ENCODE results near the gene COBL.

Gene COBL

DNA sequence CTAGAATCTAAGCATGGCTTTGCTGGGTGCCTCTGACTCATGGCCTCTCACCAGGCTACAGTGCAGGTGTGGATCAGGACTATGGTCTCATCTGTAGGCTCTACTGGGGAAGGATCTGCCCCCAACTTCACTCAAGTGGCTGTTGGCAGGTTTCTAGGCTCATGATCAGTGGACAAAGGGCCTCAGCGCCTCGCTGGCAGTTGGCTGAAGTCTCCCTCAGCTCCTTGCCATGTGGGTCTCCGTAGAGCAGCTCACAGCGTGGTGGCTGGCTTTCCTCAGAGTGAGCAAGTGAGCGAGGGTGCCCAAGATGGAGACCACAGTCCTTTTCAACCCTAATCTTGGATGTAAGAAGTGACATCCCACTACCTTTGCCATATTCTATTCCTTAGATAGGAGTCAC is 238.0 kb downstream of the COBL start:
- peaks cover 10% of the 10 kb centered on the region for H3K4me1 ChIP-seq (ENCODE audit: control insufficient read depth, insufficient read depth, low read length)
- no peaks in the 10 kb centered on the region for H3K9me3 ChIP-seq (ENCODE audit: control insufficient read depth, insufficient read depth, low read length)
- no peak for DNase-seq (ENCODE audit: low read depth, low spot score)
- no CpG with 5 or more reads among the region's 5 CpGs for WGBS (ENCODE audit: insufficient coverage, insufficient read length)
- H3K36me3 ChIP-seq (ENCODE audit: control insufficient read depth, insufficient read depth, low read length), result no peaks in the 10 kb centered on the region
- H3K27me3 ChIP-seq (ENCODE audit: control insufficient read depth, insufficient read depth, low read length), result no peaks in the 10 kb centered on the region
- no peak overlapping the region for H3K27ac ChIP-seq (ENCODE audit: low read length)
- no peak overlapping the region for H3K4me3 ChIP-seq (ENCODE audit: low read length)

DNA sequence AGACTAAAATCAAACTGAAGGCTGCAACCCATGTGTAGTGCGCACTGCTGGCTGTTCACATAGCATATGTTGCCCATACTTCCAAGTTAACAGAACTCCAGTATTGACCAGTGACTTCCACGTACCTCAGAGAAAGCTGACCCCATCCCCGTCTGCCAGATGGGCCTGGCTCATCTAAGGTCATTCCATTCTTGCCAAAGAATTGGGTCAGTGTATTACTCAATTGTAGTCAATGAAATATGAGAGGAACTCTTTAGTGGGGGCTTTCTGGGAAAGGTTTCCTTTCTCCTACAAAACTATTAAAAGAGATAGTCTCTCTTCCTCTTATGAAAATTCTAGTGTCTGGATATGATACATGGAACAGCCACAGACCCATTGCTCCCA is 238.6 kb downstream of the COBL start:
- H3K36me3 ChIP-seq (ENCODE audit: control insufficient read depth, insufficient read depth, low read length), result no peaks in the 10 kb centered on the region
- peaks cover 10% of the 10 kb centered on the region for H3K4me1 ChIP-seq (ENCODE audit: control insufficient read depth, insufficient read depth, low read length)
- no CpG with 5 or more reads among the region's 3 CpGs for WGBS (ENCODE audit: insufficient coverage, insufficient read length)
- H3K4me3 ChIP-seq (ENCODE audit: low read length), result no peak overlapping the region
- no peak overlapping the region for H3K27ac ChIP-seq (ENCODE audit: low read length)
- H3K9me3 ChIP-seq (ENCODE audit: control insufficient read depth, insufficient read depth, low read length), result no peaks in the 10 kb centered on the region
- DNase-seq (ENCODE audit: low read depth, low spot score), result no peak
- H3K27me3 ChIP-seq (ENCODE audit: control insufficient read depth, insufficient read depth, low read length), result no peaks in the 10 kb centered on the region

DNA sequence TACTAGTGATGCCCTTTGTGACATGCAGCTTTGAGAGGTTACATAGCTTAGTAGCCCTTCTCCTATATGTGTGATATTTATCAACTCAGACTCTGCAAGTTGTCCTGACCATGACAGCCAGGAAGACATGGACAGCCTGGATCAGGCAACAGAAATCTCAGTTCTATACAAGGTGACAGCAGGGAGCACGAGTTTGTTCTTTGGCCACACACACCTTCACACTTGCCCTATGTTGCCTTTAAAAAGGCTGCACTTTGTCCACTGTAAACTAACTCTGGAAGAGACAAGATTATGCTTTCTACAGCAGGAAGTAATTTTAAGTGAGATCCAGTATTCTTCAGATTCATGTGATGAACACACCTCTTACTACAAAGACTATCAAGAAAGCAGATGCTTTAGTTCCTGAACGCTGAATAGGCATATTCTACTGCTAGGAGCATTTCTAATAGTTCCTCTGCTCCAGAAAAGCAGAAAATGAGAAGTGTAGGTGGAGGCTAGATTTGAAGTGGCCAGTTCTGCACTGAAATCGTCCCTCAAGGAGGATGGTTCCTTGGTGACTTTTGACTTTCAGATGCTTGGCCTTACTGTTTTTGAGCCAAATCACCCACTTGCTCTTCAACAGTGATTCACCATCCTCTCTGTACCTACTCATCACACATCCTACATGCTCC is 239.2 kb downstream of the COBL start:
- Histone ChIP-seq H3K4me3 (ENCODE audit: low read length) (no peak overlapping the region), H3K4me1 (ENCODE audit: control insufficient read depth, insufficient read depth, low read length) (peaks cover 10% of the 10 kb centered on the region), H3K36me3 (ENCODE audit: control insufficient read depth, insufficient read depth, low read length) (no peaks in the 10 kb centered on the region), H3K27ac (ENCODE audit: low read length) (no peak overlapping the region), H3K9me3 (ENCODE audit: control insufficient read depth, insufficient read depth, low read length) (no peaks in the 10 kb centered on the region), H3K27me3 (ENCODE audit: control insufficient read depth, insufficient read depth, low read length) (no peaks in the 10 kb centered on the region)
- no peak for DNase-seq (ENCODE audit: low read depth, low spot score)
- WGBS (ENCODE audit: insufficient coverage, insufficient read length), result no CpG with 5 or more reads among the region's 3 CpGs

DNA sequence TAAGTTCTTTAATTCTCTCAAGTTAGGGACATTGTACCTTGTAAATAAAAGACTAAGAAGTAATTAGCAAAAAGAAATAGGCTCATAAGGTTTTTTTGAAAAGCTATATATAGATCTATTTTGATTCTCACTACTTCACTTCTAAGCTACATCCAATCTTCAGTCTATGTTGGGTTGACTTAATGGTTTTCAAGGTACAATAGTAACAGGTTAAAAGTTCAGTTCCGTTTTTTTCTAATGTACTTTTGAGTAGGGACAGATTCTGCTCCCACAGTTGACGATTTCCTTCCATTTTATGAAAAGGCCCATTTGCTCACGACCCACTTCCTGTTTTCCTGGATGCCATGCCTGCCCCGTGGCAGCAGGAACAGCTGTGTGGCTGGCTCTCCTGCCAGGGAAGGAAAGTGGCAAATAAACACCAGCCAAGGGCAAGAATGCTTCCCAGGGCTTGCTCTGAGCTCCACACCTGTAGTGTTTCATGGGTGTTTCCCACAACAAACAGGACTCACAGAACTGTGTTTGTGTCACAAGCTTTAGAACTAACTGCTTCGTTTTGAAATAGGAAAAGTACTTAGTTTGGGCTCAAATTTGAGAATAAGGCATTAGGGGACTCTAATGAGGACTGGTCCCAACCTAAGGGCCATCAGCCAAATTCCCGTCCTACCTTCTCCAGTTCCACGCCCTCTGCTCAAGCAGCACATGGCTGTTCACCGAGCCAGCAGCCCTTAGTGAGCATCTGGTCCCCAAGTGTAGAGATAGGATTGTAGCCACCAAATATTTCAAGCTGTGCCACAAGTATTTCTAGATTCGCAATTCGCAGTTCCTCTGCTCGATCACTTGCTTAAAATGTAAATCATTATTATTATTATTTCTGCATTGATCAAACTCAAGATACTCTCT is 240.7 kb downstream of the COBL start:
- no peak overlapping the region for H3K27ac ChIP-seq (ENCODE audit: low read length)
- H3K27me3 ChIP-seq (ENCODE audit: control insufficient read depth, insufficient read depth, low read length), result no peaks in the 10 kb centered on the region
- H3K4me3 ChIP-seq (ENCODE audit: low read length), result no peak overlapping the region
- H3K4me1 ChIP-seq (ENCODE audit: control insufficient read depth, insufficient read depth, low read length), result peaks cover 5% of the 10 kb centered on the region; the same call in 1 of the 2 replicates
- no peaks in the 10 kb centered on the region for H3K9me3 ChIP-seq (ENCODE audit: control insufficient read depth, insufficient read depth, low read length)
- DNase-seq (ENCODE audit: low read depth, low spot score), result no peak
- no peaks in the 10 kb centered on the region for H3K36me3 ChIP-seq (ENCODE audit: control insufficient read depth, insufficient read depth, low read length)
- WGBS (ENCODE audit: insufficient coverage, insufficient read length), result no CpG with 5 or more reads among the region's 11 CpGs

DNA sequence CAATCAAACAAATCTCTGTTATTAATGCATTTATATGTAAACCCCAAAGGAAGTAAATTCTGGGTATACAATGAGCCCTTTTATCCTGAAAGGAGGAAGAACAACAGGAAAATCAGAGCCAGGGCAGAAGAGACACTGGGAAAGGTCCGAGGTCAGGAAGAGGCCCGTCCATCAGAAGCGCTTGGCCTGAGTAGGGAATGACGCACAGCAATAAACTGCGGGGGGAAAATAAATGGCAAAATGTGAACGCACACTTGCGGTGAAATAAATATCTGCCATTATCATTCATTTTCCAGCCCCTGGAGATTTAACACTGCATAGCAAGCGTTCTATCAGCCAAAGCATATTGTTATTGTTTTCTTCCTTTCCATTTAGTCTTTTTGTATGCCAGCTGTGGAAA is 243.4 kb downstream of the COBL start:
- no CpG with 5 or more reads among the region's 8 CpGs for WGBS (ENCODE audit: insufficient coverage, insufficient read length)
- no peaks in the 10 kb centered on the region for H3K36me3 ChIP-seq (ENCODE audit: control insufficient read depth, insufficient read depth, low read length)
- no peaks in the 10 kb centered on the region for H3K4me1 ChIP-seq (ENCODE audit: control insufficient read depth, insufficient read depth, low read length)
- no peak for DNase-seq (ENCODE audit: low read depth, low spot score)
- no peak overlapping the region for H3K27ac ChIP-seq (ENCODE audit: low read length)
- H3K27me3 ChIP-seq (ENCODE audit: control insufficient read depth, insufficient read depth, low read length), result no peaks in the 10 kb centered on the region
- H3K9me3 ChIP-seq (ENCODE audit: control insufficient read depth, insufficient read depth, low read length), result no peaks in the 10 kb centered on the region
- no peak overlapping the region for H3K4me3 ChIP-seq (ENCODE audit: low read length)

DNA sequence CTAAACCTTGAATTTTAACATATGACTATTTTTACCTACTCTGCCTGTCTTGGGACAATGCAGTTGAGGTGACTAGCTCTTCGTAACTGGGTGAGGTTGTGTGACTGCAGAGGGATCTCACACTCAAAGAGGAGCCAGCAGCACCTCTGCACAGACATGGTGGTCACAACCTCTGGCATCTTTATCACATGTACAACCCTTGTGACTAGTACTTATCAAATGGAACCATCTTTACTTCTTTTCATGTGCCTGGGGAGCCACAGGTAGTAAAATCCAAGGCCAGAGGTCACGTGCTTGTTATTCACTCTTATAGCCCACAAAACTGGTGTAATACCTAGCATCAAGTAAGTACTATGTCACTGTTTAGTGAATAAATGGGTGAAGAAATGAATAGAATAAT is 244.3 kb downstream of the COBL start:
- no peaks in the 10 kb centered on the region for H3K9me3 ChIP-seq (ENCODE audit: control insufficient read depth, insufficient read depth, low read length)
- no CpG with 5 or more reads among the region's 2 CpGs for WGBS (ENCODE audit: insufficient coverage, insufficient read length)
- no peak overlapping the region for H3K4me3 ChIP-seq (ENCODE audit: low read length)
- peaks cover 2% of the 10 kb centered on the region for H3K4me1 ChIP-seq (ENCODE audit: control insufficient read depth, insufficient read depth, low read length)
- no peak overlapping the region for H3K27ac ChIP-seq (ENCODE audit: low read length)
- no peaks in the 10 kb centered on the region for H3K36me3 ChIP-seq (ENCODE audit: control insufficient read depth, insufficient read depth, low read length)
- no peaks in the 10 kb centered on the region for H3K27me3 ChIP-seq (ENCODE audit: control insufficient read depth, insufficient read depth, low read length)
- DNase-seq (ENCODE audit: low read depth, low spot score), result no peak

DNA sequence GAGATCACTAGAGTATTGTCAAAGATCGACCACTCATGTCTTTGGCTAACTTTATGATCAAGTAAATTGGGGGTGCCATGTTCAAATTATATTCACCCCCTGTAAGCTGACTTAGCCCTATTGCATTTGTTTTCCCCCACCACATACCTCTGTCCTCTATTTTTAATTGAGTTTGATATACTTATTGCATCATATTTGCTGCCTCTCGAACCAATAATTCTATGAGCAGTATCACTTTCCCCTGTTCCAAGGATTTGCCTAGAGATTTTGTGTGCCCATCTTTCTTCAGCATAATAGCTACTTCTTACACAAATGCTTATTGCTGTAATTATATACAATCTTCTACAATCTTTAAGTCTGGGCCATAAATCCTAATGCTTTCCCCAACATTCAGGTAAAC is 245.2 kb downstream of the COBL start:
- no peaks in the 10 kb centered on the region for H3K27me3 ChIP-seq (ENCODE audit: control insufficient read depth, insufficient read depth, low read length)
- DNase-seq (ENCODE audit: low read depth, low spot score), result no peak
- peaks cover 2% of the 10 kb centered on the region for H3K4me1 ChIP-seq (ENCODE audit: control insufficient read depth, insufficient read depth, low read length)
- no peaks in the 10 kb centered on the region for H3K36me3 ChIP-seq (ENCODE audit: control insufficient read depth, insufficient read depth, low read length)
- no peak overlapping the region for H3K27ac ChIP-seq (ENCODE audit: low read length)
- H3K9me3 ChIP-seq (ENCODE audit: control insufficient read depth, insufficient read depth, low read length), result no peaks in the 10 kb centered on the region
- WGBS (ENCODE audit: insufficient coverage, insufficient read length), result no CpG with 5 or more reads among the region's 2 CpGs
- H3K4me3 ChIP-seq (ENCODE audit: low read length), result no peak overlapping the region

DNA sequence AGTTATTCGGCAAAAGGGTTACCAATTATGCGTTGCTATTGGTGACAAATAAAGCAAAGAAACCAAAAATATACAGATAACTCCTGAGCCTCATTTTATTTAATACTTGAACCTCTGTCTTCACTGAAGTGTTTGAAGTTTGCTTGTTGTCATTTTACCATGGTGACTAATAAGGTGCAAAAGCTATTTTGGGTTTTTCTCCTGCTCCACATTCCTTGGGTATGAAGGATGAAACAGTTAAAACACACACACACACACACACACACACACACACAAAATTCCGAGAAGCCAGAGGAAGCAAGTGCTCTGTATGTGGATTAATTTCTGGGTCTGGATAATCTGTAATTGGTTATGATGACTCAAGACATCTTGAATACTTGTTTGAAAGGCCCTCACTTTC is 246.5 kb downstream of the COBL start:
- no peaks in the 10 kb centered on the region for H3K36me3 ChIP-seq (ENCODE audit: control insufficient read depth, insufficient read depth, low read length)
- no peak for DNase-seq (ENCODE audit: low read depth, low spot score)
- H3K27ac ChIP-seq (ENCODE audit: low read length), result no peak overlapping the region
- peaks cover 2% of the 10 kb centered on the region for H3K4me1 ChIP-seq (ENCODE audit: control insufficient read depth, insufficient read depth, low read length)
- no peaks in the 10 kb centered on the region for H3K9me3 ChIP-seq (ENCODE audit: control insufficient read depth, insufficient read depth, low read length)
- WGBS (ENCODE audit: insufficient coverage, insufficient read length), result no CpG with 5 or more reads among the region's 3 CpGs
- no peaks in the 10 kb centered on the region for H3K27me3 ChIP-seq (ENCODE audit: control insufficient read depth, insufficient read depth, low read length)
- H3K4me3 ChIP-seq (ENCODE audit: low read length), result no peak overlapping the region

DNA sequence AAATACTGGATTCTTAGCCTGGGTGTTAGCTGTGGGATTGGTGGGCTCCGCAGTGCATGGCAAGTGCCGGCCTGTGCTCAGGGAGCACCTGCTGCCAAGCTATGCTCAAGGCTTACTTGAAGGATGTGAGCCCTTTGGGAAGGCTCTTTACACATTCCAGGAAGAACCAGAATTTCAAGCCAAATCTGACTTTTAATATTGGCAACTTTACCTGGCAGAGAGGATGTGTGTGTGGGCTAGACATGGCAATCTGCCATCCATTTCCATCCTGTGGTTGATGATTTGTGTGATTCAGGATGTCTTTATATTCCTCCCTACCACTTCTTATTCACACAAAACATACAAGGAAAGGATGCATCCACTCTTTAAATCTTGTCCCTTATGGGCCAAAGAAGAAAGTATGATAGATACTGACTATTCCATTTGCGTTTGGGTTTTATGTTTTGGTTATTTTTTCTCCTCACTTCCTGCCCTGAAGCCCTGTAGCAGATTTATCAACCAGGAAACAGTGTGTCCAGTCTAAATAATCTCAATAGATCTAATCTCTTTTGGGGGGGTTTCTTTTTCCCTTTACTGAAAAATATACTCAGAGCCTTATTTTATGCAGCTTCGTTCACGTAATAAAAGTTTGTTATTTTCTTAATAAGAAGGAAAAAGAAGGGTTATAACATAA is 247.1 kb downstream of the COBL start:
- Histone ChIP-seq H3K27ac (ENCODE audit: low read length) (no peak overlapping the region), H3K27me3 (ENCODE audit: control insufficient read depth, insufficient read depth, low read length) (no peaks in the 10 kb centered on the region), H3K36me3 (ENCODE audit: control insufficient read depth, insufficient read depth, low read length) (no peaks in the 10 kb centered on the region), H3K4me3 (ENCODE audit: low read length) (no peak overlapping the region), H3K9me3 (ENCODE audit: control insufficient read depth, insufficient read depth, low read length) (no peaks in the 10 kb centered on the region), H3K4me1 (ENCODE audit: control insufficient read depth, insufficient read depth, low read length) (peaks cover 2% of the 10 kb centered on the region)
- WGBS (ENCODE audit: insufficient coverage, insufficient read length), result no CpG with 5 or more reads among the region's 5 CpGs
- no peak for DNase-seq (ENCODE audit: low read depth, low spot score)

DNA sequence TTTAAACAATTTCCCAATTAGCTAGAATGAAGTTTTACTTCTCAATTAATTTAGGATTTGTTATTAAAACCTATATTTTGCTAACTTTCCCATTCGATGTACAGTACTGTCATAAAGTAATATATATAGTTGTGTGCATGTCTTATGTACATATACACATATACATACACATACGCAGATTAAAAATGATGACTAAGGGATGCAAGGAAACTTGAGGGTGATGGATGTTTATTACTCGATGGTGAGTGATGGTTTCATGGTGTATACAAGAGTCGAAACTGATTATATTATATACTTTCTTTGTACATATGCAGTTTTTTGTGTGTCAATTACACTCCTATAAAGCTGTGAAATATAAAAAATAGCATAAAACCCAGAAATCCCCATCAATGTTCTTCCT is 248.2 kb downstream of the COBL start:
- no peaks in the 10 kb centered on the region for H3K36me3 ChIP-seq (ENCODE audit: control insufficient read depth, insufficient read depth, low read length)
- peaks cover 2% of the 10 kb centered on the region for H3K4me1 ChIP-seq (ENCODE audit: control insufficient read depth, insufficient read depth, low read length)
- WGBS (ENCODE audit: insufficient coverage, insufficient read length), result no CpG with 5 or more reads among the region's 4 CpGs
- no peaks in the 10 kb centered on the region for H3K9me3 ChIP-seq (ENCODE audit: control insufficient read depth, insufficient read depth, low read length)
- no peak overlapping the region for H3K4me3 ChIP-seq (ENCODE audit: low read length)
- no peak overlapping the region for H3K27ac ChIP-seq (ENCODE audit: low read length)
- no peak for DNase-seq (ENCODE audit: low read depth, low spot score)
- H3K27me3 ChIP-seq (ENCODE audit: control insufficient read depth, insufficient read depth, low read length), result no peaks in the 10 kb centered on the region
